HPDE6-E6E7 (cell line): ENCODE results near the gene SMTNL2.

Source experiments
- DNase-seq: peaks from one replicate; pipeline ENCODE4 v3.0.0; 2011; ENCODE audit warnings: missing footprints; ENCODE audit errors: extremely low spot score

SMTNL2 gene

GRCh38 chr17:4545217-4545951 lies 38.9 kb upstream of the SMTNL2 start:
- DNase-seq, result no peak

- DNase-seq, result no peak
Observed at GRCh38 chr17:4547118-4547906, 37.0 kb upstream of the SMTNL2 start.

GRCh38 chr17:4548061-4548461 lies 36.3 kb upstream of the SMTNL2 start:
- no peak for DNase-seq

- no peak for DNase-seq
Observed at GRCh38 chr17:4548721-4549531, 35.4 kb upstream of the SMTNL2 start.

GRCh38 chr17:4549781-4550533 lies 34.4 kb upstream of the SMTNL2 start:
- no peak for DNase-seq

GRCh38 chr17:4550534-4551039 lies 33.7 kb upstream of the SMTNL2 start:
- no peak for DNase-seq

- no peak for DNase-seq
Observed at GRCh38 chr17:4551141-4551540, 33.2 kb upstream of the SMTNL2 start.

GRCh38 chr17:4551796-4552525 lies 32.4 kb upstream of the SMTNL2 start:
- DNase-seq, result no peak

- DNase-seq, result no peak
Observed at GRCh38 chr17:4553669-4554068, 30.7 kb upstream of the SMTNL2 start.

GRCh38 chr17:4554441-4554996 lies 29.8 kb upstream of the SMTNL2 start:
- DNase-seq, result no peak

- peak; percentile 99 for DNase-seq
Observed at GRCh38 chr17:4554997-4555799, 29.1 kb upstream of the SMTNL2 start, which contains the start of gene MYBBP1A. MYBBP1A (minus strand) TSS chr17:4555384; CDS start chr17:4555324, 60 bp downstream.

- no peak for DNase-seq
Observed at GRCh38 chr17:4555873-4556759, 28.2 kb upstream of the SMTNL2 start.

- no peak for DNase-seq
Observed at GRCh38 chr17:4556996-4557395, 27.3 kb upstream of the SMTNL2 start.

GRCh38 chr17:4557626-4558346 lies 26.5 kb upstream of the SMTNL2 start:
- no peak for DNase-seq

GRCh38 chr17:4558347-4558971 lies 25.9 kb upstream of the SMTNL2 start:
- no peak for DNase-seq

- no peak for DNase-seq
Observed at GRCh38 chr17:4559139-4559791, 25.1 kb upstream of the SMTNL2 start.

- no peak for DNase-seq
Observed at GRCh38 chr17:4559966-4560365, 24.4 kb upstream of the SMTNL2 start.
